Measurements from ENCODE around the gene CAPZB.

DNA sequence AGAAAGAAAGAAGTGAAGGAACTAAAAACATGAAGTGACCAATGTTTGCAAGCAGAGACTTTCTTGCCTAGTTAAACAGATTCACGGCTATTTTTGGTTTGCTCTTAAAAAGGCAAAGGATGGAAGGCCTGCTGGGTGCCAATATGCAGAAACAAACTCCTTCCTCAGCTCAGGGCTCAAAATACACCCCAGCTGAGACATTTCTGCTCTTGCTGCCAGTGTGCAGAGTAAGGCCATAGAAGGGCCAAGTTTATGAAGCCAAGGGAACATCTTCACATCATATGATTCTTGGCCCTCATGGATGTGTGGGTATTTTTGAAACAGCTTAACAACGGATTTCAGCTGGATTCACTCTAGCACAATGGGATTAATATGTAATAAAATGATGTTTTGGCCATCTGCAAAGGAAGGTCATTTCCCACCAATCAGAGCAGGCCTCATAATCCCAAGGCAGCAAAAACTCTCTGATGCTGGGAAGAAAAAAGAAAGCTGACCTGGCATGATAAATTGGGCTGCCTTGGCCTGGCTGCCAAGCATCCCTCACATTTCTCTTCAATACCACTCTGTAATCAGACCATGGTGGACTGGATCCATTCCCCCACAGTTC lies 70.7 kb downstream of the CAPZB start:
- TF ChIP-seq POLR2AphosphoS5 (IDR thresholded peaks at IDR 0.05; ENCODE audit: borderline replicate concordance, low read depth, low read length) (no peak), FOXP2 (optimal IDR thresholded peaks at IDR 0.05; ENCODE audit: control extremely low read depth, extremely low read length, insufficient read depth) (no peak)

Measured in SK-N-MC (cell line).